ENCODE measurements around the gene FUT8. TPM values are rescaled to one million over a fixed set of nuclear protein-coding genes. Genes with fewer than 3 reads are reported as not detected.

Gene FUT8
- total RNA-seq, 4 donors from 2014 or later = 14.9 to 35.8 (median 22.2) TPM

GRCh38 chr14:65478017-65478416 lies 65.5 kb downstream of the FUT8 start:
- ATAC-seq (ENCODE audit: low FRiP score) = no peak
- no peak for TF ChIP-seq CTCF (IDR thresholded peaks at IDR 0.05)
- DNase-seq (ENCODE audit: low spot score) = no peak

DNA sequence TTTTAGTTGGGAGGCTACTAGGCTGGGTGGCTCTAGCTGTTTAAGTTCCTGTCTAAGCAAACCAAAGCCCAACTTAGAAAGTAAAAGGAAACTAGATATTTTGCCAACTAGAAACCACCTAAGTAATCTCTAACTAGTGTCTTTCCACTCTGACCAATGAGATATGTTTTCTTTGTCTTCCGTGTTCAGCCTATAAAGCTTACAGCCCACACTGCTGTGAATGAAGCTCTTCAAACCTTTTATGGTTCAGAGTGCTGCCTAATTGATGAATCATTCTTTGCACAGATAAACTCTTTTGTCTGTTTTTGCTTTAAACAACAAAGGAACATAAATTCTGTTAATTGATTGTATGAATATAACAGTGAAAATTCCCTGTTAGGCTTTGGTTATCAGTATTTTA lies 66.1 kb downstream of the FUT8 start:
- DNase-seq (ENCODE audit: low spot score) (no peak), ATAC-seq (ENCODE audit: low FRiP score) (no peak)
- no peak for TF ChIP-seq CTCF (IDR thresholded peaks at IDR 0.05)

DNA sequence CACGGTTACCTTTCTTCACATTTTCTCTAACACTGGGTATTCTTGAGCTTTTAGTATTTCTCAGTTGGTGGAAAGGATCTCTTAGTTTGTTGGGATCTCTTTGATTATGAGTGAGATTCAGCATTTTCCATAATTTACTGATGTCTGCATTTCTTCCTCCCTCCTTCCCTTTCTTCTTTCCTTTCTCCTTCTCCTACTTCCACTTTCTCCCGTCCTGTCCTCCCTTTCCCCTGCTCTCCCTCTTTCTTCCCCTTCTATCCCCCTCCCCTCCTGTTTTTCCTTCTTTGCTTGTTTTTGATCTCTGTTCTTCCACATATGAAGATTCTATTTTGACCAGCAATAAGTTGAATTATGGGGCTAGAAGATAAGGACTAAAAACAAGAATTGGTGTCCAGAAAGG lies 66.9 kb downstream of the FUT8 start:
- ATAC-seq (ENCODE audit: low FRiP score) (no peak), DNase-seq (ENCODE audit: low spot score) (no peak)
- TF ChIP-seq CTCF (IDR thresholded peaks at IDR 0.05) = no peak

DNA sequence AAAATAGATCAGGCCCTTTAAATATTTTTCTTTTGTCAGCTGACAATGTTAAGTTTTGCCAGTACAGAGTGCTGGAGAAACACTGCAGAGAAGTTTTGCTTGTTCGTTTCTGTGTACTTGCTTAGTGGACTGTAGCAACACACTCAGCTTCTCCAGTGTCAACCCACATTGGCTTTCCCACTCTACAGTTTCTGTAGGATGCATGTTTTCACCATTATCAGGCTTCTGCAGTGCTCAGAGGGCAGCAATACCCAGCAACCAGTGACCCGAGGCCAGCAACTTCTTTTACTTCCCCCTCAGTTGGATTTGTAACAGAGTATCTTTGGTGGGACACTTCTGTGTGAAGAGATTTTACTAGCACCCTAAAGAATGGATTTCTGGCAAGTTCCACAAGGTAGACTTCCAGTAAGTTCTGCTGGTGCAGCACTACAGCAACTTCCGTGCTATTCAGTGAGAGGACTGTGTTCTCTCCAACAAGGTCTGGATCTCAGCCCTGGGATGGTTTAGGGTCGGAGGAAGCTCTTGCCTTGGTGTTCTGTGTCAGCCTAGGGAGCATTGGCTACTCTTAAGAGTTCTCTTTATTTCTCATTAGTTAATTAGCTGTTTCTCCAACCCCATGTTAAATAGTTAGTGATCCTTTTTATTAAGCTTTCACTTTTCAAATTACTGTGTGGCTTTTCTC lies 70.4 kb downstream of the FUT8 start:
- TF ChIP-seq CTCF (IDR thresholded peaks at IDR 0.05) = no peak
- DNase-seq (ENCODE audit: low spot score) = no peak
- no peak for ATAC-seq (ENCODE audit: low FRiP score)

DNA sequence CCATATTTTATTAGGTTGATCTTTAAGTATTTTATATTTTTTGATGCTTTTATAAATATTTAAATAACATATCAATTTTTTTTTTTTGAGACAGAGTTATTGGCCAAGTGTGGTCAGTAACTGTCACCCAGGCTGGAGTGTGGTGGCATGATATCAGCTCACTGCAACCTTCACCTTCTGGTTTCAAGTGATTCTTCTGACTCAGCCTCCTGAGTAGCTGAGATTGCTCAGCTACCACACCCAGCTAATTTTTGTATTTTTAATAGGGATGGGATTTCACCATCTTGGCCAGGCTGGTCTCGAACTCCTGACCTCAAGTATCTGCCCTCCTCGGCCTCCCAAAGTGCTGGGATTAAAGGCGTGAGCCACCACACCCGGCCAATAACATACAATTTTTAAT lies 71.1 kb downstream of the FUT8 start:
- ATAC-seq (ENCODE audit: low FRiP score) (no peak), DNase-seq (ENCODE audit: low spot score) (no peak)
- TF ChIP-seq CTCF (IDR thresholded peaks at IDR 0.05) = no peak

DNA sequence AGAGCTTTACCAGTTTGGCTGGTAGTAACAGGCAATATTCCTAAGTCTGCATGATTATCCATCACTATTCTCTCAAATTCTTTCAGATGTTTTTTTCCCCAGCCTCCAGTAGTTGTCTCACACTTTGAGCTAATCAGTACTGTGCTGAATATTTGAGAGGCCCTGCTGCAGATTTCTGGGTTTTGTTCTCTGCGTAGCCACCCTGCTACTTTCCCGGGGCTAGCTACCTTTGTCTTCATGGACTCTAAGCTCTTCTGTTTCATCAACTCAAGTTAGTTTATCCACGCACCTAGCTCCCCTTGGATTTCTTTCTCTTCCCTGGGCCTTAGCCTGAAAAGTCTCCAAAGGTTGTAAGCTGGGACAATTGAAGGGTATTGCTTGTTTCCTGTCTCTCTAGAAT lies 73.0 kb downstream of the FUT8 start:
- no peak for TF ChIP-seq CTCF (IDR thresholded peaks at IDR 0.05)
- no peak for ATAC-seq (ENCODE audit: low FRiP score)

GRCh38 chr14:65486863-65487262 lies 74.3 kb downstream of the FUT8 start:
- DNase-seq (ENCODE audit: low spot score) (no peak), ATAC-seq (ENCODE audit: low FRiP score) (no peak)
- no peak for TF ChIP-seq CTCF (IDR thresholded peaks at IDR 0.05)

More for the DNA sequence above, 73.0 kb downstream of the FUT8 start:
- no peak for DNase-seq (ENCODE audit: low spot score)

All from omental fat pad (tissue), 4 donors.